Astrocyte of the hippocampus (primary cell): ENCODE measurements around the gene CHST9.
"Not testable (repeated sequence)": the region's sequence is repeated elsewhere in the genome, so short reads cannot be mapped to it uniquely, and the experiment has no call there.

Experiments
- DNase-seq: peaks from one replicate; pipeline ENCODE4 v3.0.0; 2011; ENCODE audit warnings: low read depth, low spot score

The CHST9 gene

DNA sequence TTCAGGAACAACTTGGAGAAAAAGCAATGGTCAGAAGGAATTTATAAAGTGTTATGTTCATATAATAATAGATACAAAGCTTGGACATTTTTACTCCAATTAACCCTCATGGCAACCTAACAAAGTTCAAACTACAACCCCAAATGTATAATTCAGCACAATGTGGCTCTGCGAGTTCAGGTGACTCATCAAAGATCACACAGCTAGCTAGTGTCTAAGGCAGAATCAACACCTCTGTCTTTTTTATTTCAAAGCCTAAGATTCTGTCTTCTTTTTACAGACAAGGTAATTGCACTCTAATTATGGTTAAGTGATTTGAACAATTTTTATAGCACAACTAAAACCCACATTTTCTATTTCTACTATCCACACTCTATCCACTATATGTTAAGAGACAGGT lies 90.5 kb downstream of the CHST9 start:
- no peak for DNase-seq

GRCh38 chr18:27093290-27093689 lies 91.8 kb downstream of the CHST9 start:
- not testable (repeated sequence) for DNase-seq

- DNase-seq: no peak
Observed at GRCh38 chr18:27081701-27082100, 103.4 kb downstream of the CHST9 start.

GRCh38 chr18:27075828-27076227 lies 109.3 kb downstream of the CHST9 start:
- DNase-seq: no peak

GRCh38 chr18:27073404-27073830 lies 111.7 kb downstream of the CHST9 start:
- no peak for DNase-seq

DNA sequence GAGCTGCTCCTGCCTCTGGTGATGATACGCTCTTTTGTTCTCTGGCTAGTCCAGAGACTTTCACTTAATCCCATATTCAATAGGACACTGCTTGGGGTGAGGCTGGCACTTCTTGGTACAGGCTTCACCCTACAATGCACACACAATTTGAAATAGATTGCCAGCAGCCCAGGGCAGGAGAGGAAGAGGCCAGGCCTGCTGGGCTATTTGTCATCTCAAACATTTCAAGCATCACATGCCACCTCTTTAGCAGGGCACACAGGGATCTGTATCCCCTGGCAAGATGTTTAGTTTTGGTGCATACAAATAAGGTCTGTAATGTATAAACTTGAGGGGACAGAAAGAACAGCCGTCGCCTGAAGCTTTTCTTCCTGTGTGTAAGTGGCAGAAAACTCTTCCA lies 120.4 kb downstream of the CHST9 start:
- DNase-seq: no peak

DNA sequence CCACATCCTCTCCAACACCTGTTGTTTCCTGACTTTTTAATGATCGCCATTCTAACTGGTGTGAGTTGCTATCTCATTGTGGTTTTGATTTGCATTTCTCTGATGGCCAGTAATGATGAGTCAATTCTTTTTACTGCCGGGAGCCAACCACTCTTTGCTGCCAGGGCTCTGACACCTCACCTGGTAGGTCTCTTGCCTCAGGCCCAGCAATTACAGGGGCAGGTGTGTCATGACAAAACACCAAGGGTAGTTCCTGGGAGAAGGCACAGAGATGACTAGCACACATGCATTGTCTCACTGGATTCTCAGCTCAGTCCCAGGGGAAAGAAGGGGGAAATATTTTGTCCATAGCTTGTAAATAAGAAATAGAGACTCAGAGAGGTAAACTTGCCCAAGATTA lies 122.3 kb downstream of the CHST9 start:
- no peak for DNase-seq

GRCh38 chr18:27061488-27062095 lies 123.5 kb downstream of the CHST9 start:
- DNase-seq: no peak

- DNase-seq: peak; percentile 67
Observed at GRCh38 chr18:27057519-27058234, 127.4 kb downstream of the CHST9 start.

- DNase-seq: no peak
Observed at GRCh38 chr18:27054926-27055325, 130.2 kb downstream of the CHST9 start.

DNA sequence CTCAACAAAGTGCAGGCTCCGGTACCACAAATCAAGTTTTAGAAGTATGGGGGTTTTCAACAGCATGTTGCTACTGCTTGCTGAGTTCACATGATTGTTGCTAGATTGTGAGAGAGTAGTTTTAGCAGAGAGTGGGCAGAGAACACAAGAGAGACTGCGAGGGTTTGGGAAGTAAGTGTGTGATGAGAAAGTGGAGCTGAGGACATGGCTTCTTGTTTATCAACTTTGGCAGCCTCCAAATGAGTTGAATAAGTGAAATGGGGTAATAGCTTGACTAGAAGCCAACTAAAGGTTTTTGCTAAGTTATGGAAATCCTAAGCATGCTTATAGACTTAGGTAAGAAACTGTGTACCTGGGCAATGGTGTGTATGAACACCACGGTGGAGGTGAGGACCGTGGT lies 135.1 kb downstream of the CHST9 start:
- no peak for DNase-seq

- no peak for DNase-seq
Observed at GRCh38 chr18:27045342-27045741, 139.8 kb downstream of the CHST9 start.

DNA sequence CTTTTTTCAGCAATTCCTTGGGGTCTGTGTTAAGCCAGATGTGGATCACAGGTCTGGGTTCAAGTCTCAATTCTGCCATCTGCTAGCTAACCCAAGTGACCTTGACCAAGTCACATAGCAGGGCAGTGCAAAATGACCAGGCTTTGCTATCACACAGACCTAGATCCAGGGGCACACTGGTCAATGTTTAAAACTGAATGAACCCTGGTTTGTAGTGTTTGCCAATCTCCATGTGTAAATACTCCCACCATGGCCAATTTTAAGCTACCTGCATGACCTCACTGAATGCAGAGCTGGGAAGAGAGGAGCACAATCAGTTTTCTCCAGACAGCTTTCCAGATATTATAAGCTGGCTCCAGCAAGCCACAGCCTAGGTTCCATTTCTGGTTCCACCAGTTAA lies 142.9 kb downstream of the CHST9 start:
- DNase-seq: no peak

- DNase-seq: no peak
Observed at GRCh38 chr18:27040796-27041195, 144.3 kb downstream of the CHST9 start.

GRCh38 chr18:27033722-27034121 lies 151.4 kb downstream of the CHST9 start:
- DNase-seq: no peak

GRCh38 chr18:27030421-27030820 lies 154.7 kb downstream of the CHST9 start:
- DNase-seq: no peak

DNA sequence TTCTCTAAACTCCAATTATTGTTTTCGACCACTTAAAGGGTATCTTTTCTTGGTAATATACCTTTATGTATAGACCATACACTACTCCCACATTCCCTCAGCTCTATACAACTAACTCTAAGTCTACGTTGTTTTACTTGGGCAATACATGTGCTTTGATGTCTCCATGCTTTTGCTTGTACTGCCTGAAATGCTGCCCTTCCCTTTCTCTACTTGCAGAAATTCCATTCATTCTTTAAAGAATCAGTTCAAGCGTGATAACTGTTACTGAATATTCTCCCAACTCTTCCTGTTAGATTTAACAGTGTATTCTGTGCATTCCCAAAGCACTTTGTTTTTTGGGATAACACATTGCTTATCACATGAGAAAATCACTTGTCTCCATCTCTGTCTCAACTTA lies 162.6 kb downstream of the CHST9 start:
- DNase-seq: peak; percentile 20

- peak; percentile 37 for DNase-seq
Observed at GRCh38 chr18:27017901-27018500, 167.1 kb downstream of the CHST9 start.

- DNase-seq: no peak
Observed at GRCh38 chr18:27014841-27015240, 170.3 kb downstream of the CHST9 start.

DNA sequence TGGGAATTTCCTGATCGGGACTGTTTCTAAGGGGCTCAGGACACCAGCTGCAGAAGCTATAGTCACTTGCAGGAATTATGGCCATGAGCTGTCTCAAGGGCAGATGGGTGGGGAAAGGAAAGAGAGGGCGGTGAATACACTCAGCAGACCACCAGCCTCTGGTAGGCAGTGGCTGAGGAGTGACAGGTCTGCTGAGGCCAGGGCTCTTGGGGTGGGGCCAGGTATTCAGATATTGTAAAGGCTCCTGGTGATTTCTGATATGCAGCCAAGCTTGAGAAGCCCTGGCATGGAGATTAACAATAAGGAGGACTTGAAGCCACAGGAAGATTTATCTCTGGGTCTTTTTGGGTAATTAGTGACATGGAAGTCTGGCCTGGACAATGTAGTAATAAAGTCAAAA lies 174.3 kb downstream of the CHST9 start:
- DNase-seq: no peak

- DNase-seq: no peak
Observed at GRCh38 chr18:27009293-27009692, 175.8 kb downstream of the CHST9 start.

- DNase-seq: no peak
Observed at GRCh38 chr18:27008575-27008974, 176.5 kb downstream of the CHST9 start.

GRCh38 chr18:27007880-27008279 lies 177.2 kb downstream of the CHST9 start:
- DNase-seq: no peak
